Measurements from ENCODE around the gene TARS1. TPM values are rescaled to one million over a fixed set of nuclear protein-coding genes. Genes with fewer than 3 reads are reported as not detected.
A peak's percentile ranks its signal among the peaks of the same experiment; 100 is the strongest.

Gene TARS1
- polyA plus RNA-seq: 10 to 100 TPM; 78.9 to 96.6 TPM

DNA sequence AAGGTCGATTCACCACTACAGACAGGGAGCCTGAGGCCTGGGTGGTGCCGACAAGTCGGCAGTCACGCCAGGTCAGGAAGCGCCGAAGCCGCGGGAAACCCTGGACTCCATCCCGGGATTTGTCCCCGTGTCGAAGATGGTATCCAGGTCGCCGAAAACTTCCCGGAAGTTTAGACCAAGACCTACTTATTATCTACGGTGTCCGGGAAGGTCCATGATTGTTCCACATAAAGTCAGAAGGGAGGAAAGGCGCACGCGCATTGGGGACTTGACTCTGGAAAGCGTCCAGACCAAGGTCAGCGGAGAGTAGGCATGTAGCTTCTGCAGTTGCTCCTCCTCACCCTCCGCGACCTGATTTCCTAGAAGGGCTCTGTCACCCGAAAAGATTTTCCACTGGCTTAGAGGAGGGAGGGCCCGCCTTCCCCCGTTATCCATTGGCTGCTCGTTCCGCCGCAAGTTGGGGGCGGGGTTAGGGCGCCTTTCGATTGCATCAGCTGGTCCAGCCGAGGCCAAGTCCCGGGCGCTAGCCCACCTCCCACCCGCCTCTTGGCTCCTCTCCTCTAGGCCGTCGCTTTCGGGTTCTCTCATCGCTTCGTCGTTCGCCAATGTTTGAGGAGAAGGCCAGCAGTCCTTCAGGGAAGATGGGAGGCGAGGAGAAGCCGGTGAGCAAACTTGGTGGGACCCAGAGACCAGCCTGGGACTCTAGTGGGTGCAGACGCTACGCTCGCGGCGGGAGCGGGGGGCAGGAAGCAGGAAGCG, at the start of gene TARS1:
TSS of gene TARS1 (plus strand) at position 484 of the 759 bp plus-strand sequence. CDS start at position 606, 122 bp downstream.
- no peaks in the 10 kb centered on the region for H3K4me1 ChIP-seq (ENCODE audit: control insufficient read depth in 2 of 2, insufficient read depth in 2 of 2, low read length in 1 of 2)
- H3K4me3 ChIP-seq (ENCODE audit: low read depth in 1 of 2, low read length in 2 of 2): peak within 1 kb of the TSS; percentile 68 to 78
- 0% methylated on average over 52 of the region's 52 CpGs for WGBS, 2 donors
- no peaks in the 10 kb centered on the region for H3K36me3 ChIP-seq (ENCODE audit: control insufficient read depth in 2 of 2, insufficient read depth in 2 of 2, low read length in 1 of 2)
- H3K27me3 ChIP-seq (ENCODE audit: control insufficient read depth in 1 of 2, insufficient read depth in 2 of 2, low read length in 2 of 2): no peaks in the 10 kb centered on the region
- H3K27ac ChIP-seq (ENCODE audit: low read depth in 2 of 2, low read length in 1 of 2): peak within 1 kb of the TSS; percentile 94 to 98
- H3K9me3 ChIP-seq (ENCODE audit: control insufficient read depth in 2 of 2, insufficient read depth in 1 of 2, low read depth in 1 of 2, low read length in 1 of 2): no peaks in the 10 kb centered on the region

DNA sequence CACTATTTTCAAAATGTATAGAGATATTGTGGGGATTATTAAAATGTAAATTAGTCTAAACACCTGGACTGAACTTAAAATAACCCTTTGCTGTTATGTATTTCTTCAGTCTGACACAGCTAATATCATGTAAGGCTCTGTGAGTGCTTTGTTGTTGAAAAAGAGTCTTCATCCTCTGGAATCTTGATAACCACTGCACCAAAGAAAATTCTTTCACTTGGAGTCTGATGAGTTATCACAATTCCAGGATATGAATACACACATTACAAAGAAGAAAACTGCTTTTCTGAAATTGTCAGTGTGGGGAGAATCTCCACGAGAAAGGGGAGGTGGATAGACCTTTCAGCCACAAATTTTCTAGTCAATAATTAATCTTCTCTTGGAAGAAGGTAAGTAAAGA, 42.3 kb upstream of the TARS1 start:
- WGBS, 2 donors: 63 to 84% methylated on average over 1 of the region's 1 CpG
- Histone ChIP-seq H3K27ac (ENCODE audit: low read depth in 2 of 2, low read length in 1 of 2) (no peak overlapping the region), H3K27me3 (ENCODE audit: control insufficient read depth in 1 of 2, insufficient read depth in 2 of 2, low read length in 2 of 2) (no peaks in the 10 kb centered on the region), H3K36me3 (ENCODE audit: control insufficient read depth in 2 of 2, insufficient read depth in 2 of 2, low read length in 1 of 2) (no peaks in the 10 kb centered on the region), H3K4me3 (ENCODE audit: low read depth in 1 of 2, low read length in 2 of 2) (no peak overlapping the region), H3K4me1 (ENCODE audit: control insufficient read depth in 2 of 2, insufficient read depth in 2 of 2, low read length in 1 of 2) (no peaks in the 10 kb centered on the region), H3K9me3 (ENCODE audit: control insufficient read depth in 2 of 2, insufficient read depth in 1 of 2, low read depth in 1 of 2, low read length in 1 of 2) (no peaks in the 10 kb centered on the region)

DNA sequence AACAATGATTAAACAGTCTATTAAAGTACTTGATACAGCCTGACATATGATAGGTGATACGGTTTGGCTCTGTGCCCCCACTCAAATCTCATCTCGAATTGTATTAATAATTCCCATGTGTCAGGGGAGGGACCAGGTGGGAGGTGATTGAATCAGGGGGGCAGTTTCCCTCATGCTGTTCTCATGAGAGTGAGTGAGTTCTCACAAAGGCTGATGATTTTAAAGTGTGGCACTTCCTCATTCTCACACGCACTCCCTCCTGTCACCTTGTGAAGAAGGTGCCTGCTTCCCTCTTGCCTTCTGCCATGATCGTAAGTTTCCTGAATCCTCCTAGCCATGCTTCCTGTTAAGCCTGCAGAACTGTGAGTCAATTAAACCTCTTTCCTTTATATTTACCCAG, 40.1 kb upstream of the TARS1 start:
- no peak overlapping the region for H3K27ac ChIP-seq (ENCODE audit: low read depth in 2 of 2, low read length in 1 of 2)
- no peaks in the 10 kb centered on the region for H3K4me1 ChIP-seq (ENCODE audit: control insufficient read depth in 2 of 2, insufficient read depth in 2 of 2, low read length in 1 of 2)
- no peaks in the 10 kb centered on the region for H3K9me3 ChIP-seq (ENCODE audit: control insufficient read depth in 2 of 2, insufficient read depth in 1 of 2, low read depth in 1 of 2, low read length in 1 of 2)
- H3K27me3 ChIP-seq (ENCODE audit: control insufficient read depth in 1 of 2, insufficient read depth in 2 of 2, low read length in 2 of 2): no peaks in the 10 kb centered on the region
- WGBS, 2 donors: 45 to 54% methylated on average over 4 of the region's 4 CpGs
- no peaks in the 10 kb centered on the region for H3K36me3 ChIP-seq (ENCODE audit: control insufficient read depth in 2 of 2, insufficient read depth in 2 of 2, low read length in 1 of 2)
- no peak overlapping the region for H3K4me3 ChIP-seq (ENCODE audit: low read depth in 1 of 2, low read length in 2 of 2)

DNA sequence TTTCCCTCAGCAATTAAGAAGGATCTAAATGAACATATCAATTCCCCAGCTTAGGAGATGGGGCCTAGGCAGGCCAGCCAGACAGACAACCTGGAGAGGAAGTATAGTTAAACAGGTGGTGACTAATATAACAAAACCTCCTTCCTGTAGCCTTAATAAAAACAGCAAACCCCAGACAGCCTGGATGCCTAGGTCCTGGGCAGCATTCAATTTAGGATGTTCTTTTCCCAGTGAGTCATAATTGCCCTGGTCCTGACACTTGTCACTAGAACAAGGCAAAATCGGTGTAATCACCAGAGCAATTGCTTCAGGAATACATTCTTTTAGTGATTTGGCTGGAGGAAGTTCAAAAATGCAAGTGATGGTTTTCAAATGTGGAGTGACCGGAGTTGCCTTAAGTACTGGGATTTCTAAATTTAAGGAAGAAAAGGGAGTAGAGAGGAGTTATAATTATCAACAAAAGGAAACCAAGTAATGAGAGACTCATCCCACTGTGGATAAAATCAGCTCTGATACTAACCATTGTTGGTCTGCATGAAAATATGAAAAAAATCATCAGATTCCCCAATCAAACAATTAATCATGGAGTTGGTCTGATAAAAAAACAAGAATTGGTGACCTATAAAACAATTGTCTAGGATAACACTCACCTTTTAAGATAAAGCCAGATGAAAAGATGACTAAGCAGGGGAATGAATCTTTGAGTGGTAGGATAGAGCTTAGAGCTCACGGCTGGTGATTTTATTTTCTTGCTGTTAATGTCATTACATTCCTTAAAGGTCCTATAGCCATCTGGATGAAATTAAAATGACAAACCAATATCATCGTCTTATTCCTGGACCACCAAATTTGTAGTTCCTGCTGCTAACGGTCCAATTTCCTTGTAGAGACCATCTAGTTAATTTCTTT, 39.0 kb upstream of the TARS1 start:
- Histone ChIP-seq H3K9me3 (ENCODE audit: control insufficient read depth in 2 of 2, insufficient read depth in 1 of 2, low read depth in 1 of 2, low read length in 1 of 2) (no peaks in the 10 kb centered on the region), H3K27me3 (ENCODE audit: control insufficient read depth in 1 of 2, insufficient read depth in 2 of 2, low read length in 2 of 2) (no peaks in the 10 kb centered on the region), H3K27ac (ENCODE audit: low read depth in 2 of 2, low read length in 1 of 2) (peak overlapping the region in 1 of 2 donors; percentile 55), H3K4me3 (ENCODE audit: low read depth in 1 of 2, low read length in 2 of 2) (no peak overlapping the region), H3K36me3 (ENCODE audit: control insufficient read depth in 2 of 2, insufficient read depth in 2 of 2, low read length in 1 of 2) (no peaks in the 10 kb centered on the region), H3K4me1 (ENCODE audit: control insufficient read depth in 2 of 2, insufficient read depth in 2 of 2, low read length in 1 of 2) (no peaks in the 10 kb centered on the region)
- WGBS, 2 donors: 50 to 53% methylated on average over 5 of the region's 5 CpGs

DNA sequence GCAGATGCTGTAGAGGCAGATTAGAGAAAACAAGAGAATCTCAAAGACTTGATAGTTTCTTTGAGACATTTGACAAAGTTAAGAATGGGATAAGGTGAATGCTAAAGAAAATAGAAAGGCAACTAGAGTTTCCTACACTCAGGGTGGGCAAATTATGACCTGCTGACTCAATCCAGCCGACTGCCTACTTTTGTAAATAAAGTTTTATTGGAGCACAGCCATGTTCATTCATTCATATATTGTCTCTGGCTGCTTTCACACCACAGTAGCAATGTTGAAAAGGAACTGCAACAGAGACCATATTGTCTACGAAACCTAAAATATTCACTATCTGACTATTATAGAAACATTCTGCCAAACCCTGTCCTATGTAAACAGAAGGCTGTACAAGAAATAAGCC, 37.6 kb upstream of the TARS1 start:
- Histone ChIP-seq H3K4me3 (ENCODE audit: low read depth in 1 of 2, low read length in 2 of 2) (no peak overlapping the region), H3K27ac (ENCODE audit: low read depth in 2 of 2, low read length in 1 of 2) (no peak overlapping the region), H3K9me3 (ENCODE audit: control insufficient read depth in 2 of 2, insufficient read depth in 1 of 2, low read depth in 1 of 2, low read length in 1 of 2) (no peaks in the 10 kb centered on the region), H3K27me3 (ENCODE audit: control insufficient read depth in 1 of 2, insufficient read depth in 2 of 2, low read length in 2 of 2) (no peaks in the 10 kb centered on the region), H3K36me3 (ENCODE audit: control insufficient read depth in 2 of 2, insufficient read depth in 2 of 2, low read length in 1 of 2) (no peaks in the 10 kb centered on the region), H3K4me1 (ENCODE audit: control insufficient read depth in 2 of 2, insufficient read depth in 2 of 2, low read length in 1 of 2) (no peaks in the 10 kb centered on the region)
- WGBS, 2 donors: 41 to 54% methylated on average over 2 of the region's 2 CpGs

DNA sequence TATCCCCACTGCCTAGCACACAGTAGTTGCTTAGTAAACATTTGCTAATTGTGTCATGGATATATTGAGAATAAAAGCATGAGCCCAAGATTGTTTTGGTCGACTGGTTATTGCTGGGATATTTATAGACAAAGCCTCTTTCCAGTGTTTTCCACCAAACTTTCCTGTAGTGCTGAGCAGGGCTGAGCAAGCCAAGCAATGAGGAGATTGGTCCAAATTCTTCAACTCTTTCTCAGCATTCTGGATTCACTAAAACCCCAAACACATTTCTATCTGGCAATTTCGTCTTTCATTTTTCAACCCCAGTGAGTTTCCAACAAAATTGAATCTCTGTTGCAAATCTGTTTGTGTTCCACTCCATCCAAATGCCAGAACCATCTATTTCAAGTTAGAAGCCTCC, 31.9 kb upstream of the TARS1 start:
- no peaks in the 10 kb centered on the region for H3K4me1 ChIP-seq (ENCODE audit: control insufficient read depth in 2 of 2, insufficient read depth in 2 of 2, low read length in 1 of 2)
- 53 to 65% methylated on average over 2 of the region's 2 CpGs for WGBS, 2 donors
- H3K4me3 ChIP-seq (ENCODE audit: low read depth in 1 of 2, low read length in 2 of 2): no peak overlapping the region
- no peaks in the 10 kb centered on the region for H3K9me3 ChIP-seq (ENCODE audit: control insufficient read depth in 2 of 2, insufficient read depth in 1 of 2, low read depth in 1 of 2, low read length in 1 of 2)
- H3K27ac ChIP-seq (ENCODE audit: low read depth in 2 of 2, low read length in 1 of 2): no peak overlapping the region
- H3K36me3 ChIP-seq (ENCODE audit: control insufficient read depth in 2 of 2, insufficient read depth in 2 of 2, low read length in 1 of 2): no peaks in the 10 kb centered on the region
- no peaks in the 10 kb centered on the region for H3K27me3 ChIP-seq (ENCODE audit: control insufficient read depth in 1 of 2, insufficient read depth in 2 of 2, low read length in 2 of 2)

DNA sequence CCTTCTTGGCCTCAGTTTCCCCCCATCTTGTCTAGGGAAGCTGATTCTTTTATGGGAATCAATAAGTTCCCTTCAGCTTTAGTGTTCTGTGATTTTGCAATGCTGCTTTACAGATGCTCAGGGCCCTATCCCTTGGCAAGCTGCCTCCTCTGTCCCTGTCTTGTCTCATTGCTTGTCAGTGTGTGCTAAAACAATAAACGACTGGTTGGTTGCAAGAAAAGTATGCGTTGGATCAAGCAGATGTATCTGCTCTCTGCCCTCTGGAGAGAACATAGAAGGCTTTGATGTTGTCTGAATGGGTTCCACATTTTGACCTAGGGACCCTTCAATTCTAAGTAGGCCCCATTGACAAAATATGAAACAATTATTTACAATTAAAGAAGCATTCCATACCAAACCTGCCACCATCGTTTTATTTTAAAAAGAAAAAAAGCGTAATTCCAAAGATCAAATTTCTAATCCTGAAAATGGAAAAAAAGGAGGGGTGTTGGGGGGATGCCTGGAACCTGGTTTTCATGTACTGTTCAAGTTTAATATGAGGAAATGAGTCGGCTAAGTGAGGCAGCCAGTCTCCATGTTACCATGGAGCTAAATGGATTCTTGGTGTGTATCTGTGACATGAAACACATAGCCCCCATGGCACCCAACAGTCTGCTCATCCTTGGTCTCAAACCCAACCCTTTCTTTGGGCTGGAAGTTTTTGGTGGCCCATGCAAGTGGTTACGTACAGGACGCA, 31.2 kb upstream of the TARS1 start:
- H3K27me3 ChIP-seq (ENCODE audit: control insufficient read depth in 1 of 2, insufficient read depth in 2 of 2, low read length in 2 of 2): no peaks in the 10 kb centered on the region
- no peaks in the 10 kb centered on the region for H3K4me1 ChIP-seq (ENCODE audit: control insufficient read depth in 2 of 2, insufficient read depth in 2 of 2, low read length in 1 of 2)
- H3K36me3 ChIP-seq (ENCODE audit: control insufficient read depth in 2 of 2, insufficient read depth in 2 of 2, low read length in 1 of 2): no peaks in the 10 kb centered on the region
- 74 to 76% methylated on average over 7 of the region's 7 CpGs for WGBS, 2 donors
- H3K4me3 ChIP-seq (ENCODE audit: low read depth in 1 of 2, low read length in 2 of 2): no peak overlapping the region
- H3K27ac ChIP-seq (ENCODE audit: low read depth in 2 of 2, low read length in 1 of 2): no peak overlapping the region
- H3K9me3 ChIP-seq (ENCODE audit: control insufficient read depth in 2 of 2, insufficient read depth in 1 of 2, low read depth in 1 of 2, low read length in 1 of 2): no peaks in the 10 kb centered on the region

DNA sequence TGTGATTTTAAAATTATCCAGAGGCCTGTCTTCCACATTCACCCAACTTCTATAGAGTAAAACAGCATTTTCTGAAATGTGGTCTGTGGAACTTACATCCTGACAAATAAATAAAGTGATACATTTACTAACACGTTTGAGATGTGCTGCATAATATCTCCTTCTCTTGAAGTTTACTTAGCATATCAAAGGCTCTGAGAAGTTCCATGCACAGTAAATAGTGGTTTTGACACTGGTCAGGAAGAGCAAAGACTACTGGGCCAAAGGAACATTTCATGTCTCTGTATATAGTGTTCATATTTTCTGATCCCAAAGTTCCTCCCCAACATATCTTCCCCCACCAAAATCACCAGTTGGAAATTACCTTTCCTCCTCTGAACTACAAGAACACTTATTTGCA, 30.5 kb upstream of the TARS1 start:
- Histone ChIP-seq H3K4me1 (ENCODE audit: control insufficient read depth in 2 of 2, insufficient read depth in 2 of 2, low read length in 1 of 2) (no peaks in the 10 kb centered on the region), H3K4me3 (ENCODE audit: low read depth in 1 of 2, low read length in 2 of 2) (no peak overlapping the region), H3K36me3 (ENCODE audit: control insufficient read depth in 2 of 2, insufficient read depth in 2 of 2, low read length in 1 of 2) (no peaks in the 10 kb centered on the region), H3K27me3 (ENCODE audit: control insufficient read depth in 1 of 2, insufficient read depth in 2 of 2, low read length in 2 of 2) (no peaks in the 10 kb centered on the region), H3K27ac (ENCODE audit: low read depth in 2 of 2, low read length in 1 of 2) (no peak overlapping the region), H3K9me3 (ENCODE audit: control insufficient read depth in 2 of 2, insufficient read depth in 1 of 2, low read depth in 1 of 2, low read length in 1 of 2) (no peaks in the 10 kb centered on the region)
- WGBS, 2 donors: 38 to 64% methylated on average over 1 of the region's 1 CpG

DNA sequence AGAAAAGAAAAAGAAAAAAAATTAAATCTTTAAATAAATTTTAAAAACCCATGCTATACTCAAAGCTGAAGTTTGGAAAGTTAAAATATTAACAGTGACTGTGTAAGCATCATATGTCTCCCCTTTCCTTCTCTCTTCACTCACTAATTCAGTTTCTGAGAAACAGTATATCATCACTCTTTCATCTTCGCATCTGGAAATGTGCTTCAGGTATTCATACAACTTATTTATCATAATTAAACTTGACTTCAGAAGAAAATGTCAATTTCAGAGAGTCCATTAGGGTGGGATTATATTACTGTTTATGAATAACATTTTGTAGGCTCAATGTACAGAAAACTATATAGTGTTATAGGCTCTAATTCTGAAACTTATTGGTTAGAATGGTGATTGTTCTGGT, 29.3 kb upstream of the TARS1 start:
- H3K4me3 ChIP-seq (ENCODE audit: low read depth in 1 of 2, low read length in 2 of 2): no peak overlapping the region
- H3K27ac ChIP-seq (ENCODE audit: low read depth in 2 of 2, low read length in 1 of 2): no peak overlapping the region
- 84 to 99% methylated on average over 1 of the region's 1 CpG for WGBS, 2 donors
- no peaks in the 10 kb centered on the region for H3K36me3 ChIP-seq (ENCODE audit: control insufficient read depth in 2 of 2, insufficient read depth in 2 of 2, low read length in 1 of 2)
- H3K27me3 ChIP-seq (ENCODE audit: control insufficient read depth in 1 of 2, insufficient read depth in 2 of 2, low read length in 2 of 2): no peaks in the 10 kb centered on the region
- no peaks in the 10 kb centered on the region for H3K4me1 ChIP-seq (ENCODE audit: control insufficient read depth in 2 of 2, insufficient read depth in 2 of 2, low read length in 1 of 2)
- no peaks in the 10 kb centered on the region for H3K9me3 ChIP-seq (ENCODE audit: control insufficient read depth in 2 of 2, insufficient read depth in 1 of 2, low read depth in 1 of 2, low read length in 1 of 2)

All from esophagus (tissue), 2 donors.